Measurements from ENCODE around the gene CBFA2T2. TPM values are rescaled to one million over a fixed set of nuclear protein-coding genes. Genes with fewer than 3 reads are reported as not detected.

CBFA2T2 gene
- total and polyA plus RNA-seq, 2 donors (not counting 1 experiment from before 2014, with no cell fraction given): 26.9 to 30.0 TPM

DNA sequence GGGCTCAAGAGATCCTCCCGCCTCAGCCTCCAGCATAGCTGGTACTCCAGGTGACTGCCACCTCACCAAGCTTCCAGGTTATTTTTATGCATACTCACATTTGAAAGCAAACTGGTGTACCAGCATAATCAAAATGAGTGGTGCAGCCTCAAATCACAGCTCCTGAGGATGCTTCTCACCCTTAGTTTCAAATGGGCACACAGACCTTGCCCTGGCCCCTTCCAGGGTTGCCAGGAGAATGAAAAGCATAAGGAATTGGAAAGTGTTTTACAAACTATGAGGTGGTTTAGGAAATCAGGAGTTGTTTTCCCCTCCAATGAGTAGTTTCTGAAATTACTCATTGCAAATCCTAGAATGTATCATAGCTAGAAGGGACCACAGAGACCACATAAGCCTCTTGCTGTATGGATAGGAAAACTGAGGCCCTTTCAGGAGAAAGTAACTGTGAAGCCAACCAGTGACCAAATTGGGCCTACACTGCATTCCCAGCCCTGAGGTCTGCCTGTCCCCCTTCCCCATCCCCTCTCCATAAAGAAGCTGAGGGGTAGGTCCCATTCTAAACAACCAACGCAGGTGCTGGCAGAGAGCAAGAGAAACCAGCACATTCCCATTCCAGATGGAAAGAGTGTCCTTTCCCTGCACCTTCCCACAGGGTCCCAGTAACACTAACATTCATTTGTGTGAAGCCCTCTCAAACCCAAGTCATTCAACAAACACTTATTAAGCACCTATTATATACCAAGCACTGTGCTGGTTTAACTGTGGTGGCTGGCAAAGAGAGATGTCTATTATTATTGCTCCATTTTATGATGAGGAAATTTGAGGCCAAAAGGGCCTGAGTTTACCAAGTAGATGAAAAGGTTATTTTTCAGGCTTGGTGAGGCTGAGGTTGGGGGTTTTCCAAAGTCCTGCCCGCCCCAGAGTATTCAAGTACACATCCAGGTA, 198.4 kb downstream of the CBFA2T2 start:
- no peak overlapping the region for H3K4me3 Mint-ChIP-seq
- WGBS (ENCODE audit: insufficient coverage): 100% methylated on average over 2 of the region's 3 CpGs
- Histone ChIP-seq H3K27ac (ENCODE audit: low read length in 2 of 2) (no peak overlapping the region), H3K4me3 (ENCODE audit: control extremely low read depth in 1 of 5, extremely low read depth in 1 of 5, insufficient read depth in 1 of 5, low read depth in 2 of 5, low read length in 4 of 5) (no peak overlapping the region), H3K79me2 (ENCODE audit: control insufficient read depth, insufficient read depth, low read length) (no peaks in the 10 kb centered on the region), H3K36me3 (replicated peaks in 1 of 2; ENCODE audit: control extremely low read depth in 1 of 2, control insufficient read depth in 1 of 2, extremely low read depth in 1 of 2, insufficient read depth in 2 of 2, low read length in 1 of 2) (no peaks in the 10 kb centered on the region), H3K27me3 (replicated peaks in 1 of 4; ENCODE audit: control extremely low read depth in 1 of 4, control insufficient read depth in 3 of 4, insufficient read depth in 4 of 4, low read length in 3 of 4) (no peaks in the 10 kb centered on the region), H3K4me1 (ENCODE audit: control insufficient read depth in 2 of 2, insufficient read depth in 2 of 2, low read length in 2 of 2) (peaks cover 16 to 22% of the 10 kb centered on the region in 2 donors), H4K20me1 (ENCODE audit: control insufficient read depth, insufficient read depth, low read length, poor library complexity, severe bottlenecking) (no peaks in the 10 kb centered on the region), H2AFZ (ENCODE audit: insufficient read depth, low read depth, low read length, poor library complexity, severe bottlenecking) (no peak overlapping the region), H3K9me3 (ENCODE audit: control extremely low read depth in 1 of 3, control insufficient read depth in 2 of 3, insufficient read depth in 1 of 3, low read length in 2 of 3) (no peaks in the 10 kb centered on the region), H3K9ac (ENCODE audit: low read length) (no peak overlapping the region), H3K4me2 (replicated peaks; ENCODE audit: low read depth, low read length, poor library complexity, severe bottlenecking) (no peak overlapping the region)
- TF ChIP-seq, protein P1, sequence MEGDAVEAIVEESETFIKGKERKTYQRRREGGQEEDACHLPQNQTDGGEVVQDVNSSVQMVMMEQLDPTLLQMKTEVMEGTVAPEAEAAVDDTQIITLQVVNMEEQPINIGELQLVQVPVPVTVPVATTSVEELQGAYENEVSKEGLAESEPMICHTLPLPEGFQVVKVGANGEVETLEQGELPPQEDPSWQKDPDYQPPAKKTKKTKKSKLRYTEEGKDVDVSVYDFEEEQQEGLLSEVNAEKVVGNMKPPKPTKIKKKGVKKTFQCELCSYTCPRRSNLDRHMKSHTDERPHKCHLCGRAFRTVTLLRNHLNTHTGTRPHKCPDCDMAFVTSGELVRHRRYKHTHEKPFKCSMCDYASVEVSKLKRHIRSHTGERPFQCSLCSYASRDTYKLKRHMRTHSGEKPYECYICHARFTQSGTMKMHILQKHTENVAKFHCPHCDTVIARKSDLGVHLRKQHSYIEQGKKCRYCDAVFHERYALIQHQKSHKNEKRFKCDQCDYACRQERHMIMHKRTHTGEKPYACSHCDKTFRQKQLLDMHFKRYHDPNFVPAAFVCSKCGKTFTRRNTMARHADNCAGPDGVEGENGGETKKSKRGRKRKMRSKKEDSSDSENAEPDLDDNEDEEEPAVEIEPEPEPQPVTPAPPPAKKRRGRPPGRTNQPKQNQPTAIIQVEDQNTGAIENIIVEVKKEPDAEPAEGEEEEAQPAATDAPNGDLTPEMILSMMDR (IDR thresholded peaks at IDR 0.05): no peak
- no peak for TF ChIP-seq EZH2 (IDR thresholded peaks at IDR 0.05; ENCODE audit: borderline replicate concordance, insufficient read depth, low read depth, low read length, poor library complexity, severe bottlenecking)
- no peak overlapping the region for H3K27ac Mint-ChIP-seq
- H3K9me3 Mint-ChIP-seq (ENCODE audit: insufficient read depth): no peaks in the 10 kb centered on the region
- no peaks in the 10 kb centered on the region for H3K27me3 Mint-ChIP-seq
- ATAC-seq (ENCODE audit: low read depth) (no peak), DNase-seq (no peak)
- ChIA-PET POLR2A (no interaction called here), CTCF (interaction anchor here (0.8 to 1.8 kb wide), 3 partner anchors 20 to 231 kb away, joined by 3 to 5 read pairs (median 4); partner anchors contain the start of gene C20orf144)
- H3K4me1 Mint-ChIP-seq: peaks cover 22% of the 10 kb centered on the region
- intact Hi-C loops (cut with micrococcal nuclease): no loop called here

DNA sequence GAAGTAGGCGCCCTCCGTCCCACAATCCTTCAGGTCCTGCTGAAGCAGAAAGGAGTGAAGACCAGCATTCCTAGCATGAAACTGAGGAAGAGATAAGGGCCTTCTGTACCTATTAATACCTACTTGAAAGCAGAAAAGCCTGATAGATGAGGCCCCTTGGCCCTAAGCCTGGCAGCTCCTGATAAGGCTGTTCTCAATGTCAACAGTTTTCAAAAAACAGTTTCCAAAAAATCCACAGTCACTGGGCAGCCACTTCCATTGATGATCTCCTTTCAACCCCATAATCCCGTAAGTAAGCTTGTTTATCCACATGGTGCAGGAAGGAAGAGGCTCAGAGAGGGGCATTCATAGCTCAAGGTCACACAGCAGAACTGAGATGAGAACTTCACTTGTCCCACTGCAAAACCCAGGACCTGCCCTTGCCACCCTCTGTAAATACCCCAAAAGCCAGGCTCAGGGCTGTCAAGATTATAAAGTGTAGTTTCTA, 199.1 kb downstream of the CBFA2T2 start:
- H3K9me3 ChIP-seq (ENCODE audit: control extremely low read depth in 1 of 3, control insufficient read depth in 2 of 3, insufficient read depth in 1 of 3, low read length in 2 of 3): no peaks in the 10 kb centered on the region

More for the DNA sequence above, 199.1 kb downstream of the CBFA2T2 start:
- POLR2A ChIA-PET: no interaction called here
- ATAC-seq (ENCODE audit: low read depth) (no peak), DNase-seq (no peak)
- peaks cover 22% of the 10 kb centered on the region for H3K4me1 Mint-ChIP-seq
- H3K4me2 ChIP-seq (replicated peaks; ENCODE audit: low read depth, low read length, poor library complexity, severe bottlenecking): no peak overlapping the region
- no peaks in the 10 kb centered on the region for H4K20me1 ChIP-seq (ENCODE audit: control insufficient read depth, insufficient read depth, low read length, poor library complexity, severe bottlenecking)
- no peak overlapping the region for H3K4me3 Mint-ChIP-seq
- no peak overlapping the region for H3K9ac ChIP-seq (ENCODE audit: low read length)
- no peak overlapping the region for H2AFZ ChIP-seq (ENCODE audit: insufficient read depth, low read depth, low read length, poor library complexity, severe bottlenecking)
- H3K27ac Mint-ChIP-seq: no peak overlapping the region
- no peaks in the 10 kb centered on the region for H3K9me3 Mint-ChIP-seq (ENCODE audit: insufficient read depth)
- no peak overlapping the region for H3K27ac ChIP-seq (ENCODE audit: low read length in 2 of 2)
- no peaks in the 10 kb centered on the region for H3K27me3 ChIP-seq (replicated peaks in 1 of 4; ENCODE audit: control extremely low read depth in 1 of 4, control insufficient read depth in 3 of 4, insufficient read depth in 4 of 4, low read length in 3 of 4)
- 100% methylated on average over 1 of the region's 3 CpGs for WGBS (ENCODE audit: insufficient coverage)
- no peaks in the 10 kb centered on the region for H3K79me2 ChIP-seq (ENCODE audit: control insufficient read depth, insufficient read depth, low read length)
- no peak overlapping the region for H3K4me3 ChIP-seq (ENCODE audit: control extremely low read depth in 1 of 5, extremely low read depth in 1 of 5, insufficient read depth in 1 of 5, low read depth in 2 of 5, low read length in 4 of 5)
- no peak for TF ChIP-seq EZH2 (IDR thresholded peaks at IDR 0.05; ENCODE audit: borderline replicate concordance, insufficient read depth, low read depth, low read length, poor library complexity, severe bottlenecking)
- TF ChIP-seq, protein P1 (IDR thresholded peaks at IDR 0.05): no peak
- intact Hi-C loops (cut with micrococcal nuclease): no loop called here
- H3K36me3 ChIP-seq (replicated peaks in 1 of 2; ENCODE audit: control extremely low read depth in 1 of 2, control insufficient read depth in 1 of 2, extremely low read depth in 1 of 2, insufficient read depth in 2 of 2, low read length in 1 of 2): no peaks in the 10 kb centered on the region
- no peaks in the 10 kb centered on the region for H3K27me3 Mint-ChIP-seq
- CTCF ChIA-PET: interaction anchor here (0.5 to 1.2 kb wide), 3 partner anchors 21 to 232 kb away, joined by 3 read pairs; no protein-coding TSS in a partner anchor
- peaks cover 16 to 22% of the 10 kb centered on the region in 2 donors for H3K4me1 ChIP-seq (ENCODE audit: control insufficient read depth in 2 of 2, insufficient read depth in 2 of 2, low read length in 2 of 2)

Measured in B cell (primary cell).